Measurements from ENCODE around the gene OTOG.

The OTOG gene

GRCh38 chr11:17604201-17604914, 57.3 kb downstream of the OTOG start:
- Histone ChIP-seq H3K4me1 (ENCODE audit: low read length) (no peaks in the 10 kb centered on the region), H3K79me2 (ENCODE audit: low read length) (no peaks in the 10 kb centered on the region), H4K20me1 (ENCODE audit: insufficient read depth, low read length) (no peaks in the 10 kb centered on the region), H3K27ac (ENCODE audit: low read length) (no peak overlapping the region), H3K4me3 (ENCODE audit: low read length) (no peak overlapping the region), H3K9me3 (replicated peaks; ENCODE audit: insufficient read depth, low read length) (no peaks in the 10 kb centered on the region), H2AFZ (ENCODE audit: low read length) (no peak overlapping the region), H3F3A (ENCODE audit: insufficient read depth, low read length) (no peaks in the 10 kb centered on the region), H3K36me3 (replicated peaks; ENCODE audit: insufficient read depth, low read length) (no peaks in the 10 kb centered on the region), H3K4me2 (ENCODE audit: low read depth, low read length) (no peak overlapping the region), H3K9ac (ENCODE audit: low read length) (no peak overlapping the region), H3K27me3 (replicated peaks; ENCODE audit: insufficient read depth, low read length) (peaks cover 7% of the 10 kb centered on the region; the same call in 1 of the 2 replicates), H3K9me2 (replicated peaks; ENCODE audit: insufficient read depth, low read length) (no peaks in the 10 kb centered on the region)
- TF ChIP-seq CTCF (IDR thresholded peaks at IDR 0.05; ENCODE audit: low read length) (no peak), EZH2phosphoT487 (IDR thresholded peaks at IDR 0.05; ENCODE audit: low read length) (no peak), EZH2 (optimal IDR thresholded peaks at IDR 0.05; ENCODE audit: low read depth, low read length) (no peak)
- DNase-seq: no peak

GRCh38 chr11:17604915-17605233, 57.8 kb downstream of the OTOG start:
- no peak for DNase-seq
- TF ChIP-seq EZH2phosphoT487 (IDR thresholded peaks at IDR 0.05; ENCODE audit: low read length) (no peak), EZH2 (optimal IDR thresholded peaks at IDR 0.05; ENCODE audit: low read depth, low read length) (no peak), CTCF (IDR thresholded peaks at IDR 0.05; ENCODE audit: low read length) (no peak)
- Histone ChIP-seq H3K4me2 (ENCODE audit: low read depth, low read length) (no peak overlapping the region), H3F3A (ENCODE audit: insufficient read depth, low read length) (no peaks in the 10 kb centered on the region), H3K27ac (ENCODE audit: low read length) (no peak overlapping the region), H3K36me3 (replicated peaks; ENCODE audit: insufficient read depth, low read length) (no peaks in the 10 kb centered on the region), H3K4me3 (ENCODE audit: low read length) (no peak overlapping the region), H3K79me2 (ENCODE audit: low read length) (no peaks in the 10 kb centered on the region), H3K27me3 (replicated peaks; ENCODE audit: insufficient read depth, low read length) (peaks cover 7% of the 10 kb centered on the region; the same call in 1 of the 2 replicates), H4K20me1 (ENCODE audit: insufficient read depth, low read length) (no peaks in the 10 kb centered on the region), H3K4me1 (ENCODE audit: low read length) (no peaks in the 10 kb centered on the region), H3K9me3 (replicated peaks; ENCODE audit: insufficient read depth, low read length) (no peaks in the 10 kb centered on the region), H2AFZ (ENCODE audit: low read length) (no peak overlapping the region), H3K9me2 (replicated peaks; ENCODE audit: insufficient read depth, low read length) (no peaks in the 10 kb centered on the region), H3K9ac (ENCODE audit: low read length) (no peak overlapping the region)

GRCh38 chr11:17605651-17606122, 58.6 kb downstream of the OTOG start:
- H3K9ac ChIP-seq (ENCODE audit: low read length): no peak overlapping the region
- no peak overlapping the region for H3K4me3 ChIP-seq (ENCODE audit: low read length)
- H4K20me1 ChIP-seq (ENCODE audit: insufficient read depth, low read length): no peaks in the 10 kb centered on the region
- no peak overlapping the region for H3K27ac ChIP-seq (ENCODE audit: low read length)
- TF ChIP-seq EZH2phosphoT487 (IDR thresholded peaks at IDR 0.05; ENCODE audit: low read length) (no peak), CTCF (IDR thresholded peaks at IDR 0.05; ENCODE audit: low read length) (no peak), EZH2 (optimal IDR thresholded peaks at IDR 0.05; ENCODE audit: low read depth, low read length) (no peak)
- H3F3A ChIP-seq (ENCODE audit: insufficient read depth, low read length): no peaks in the 10 kb centered on the region
- H3K36me3 ChIP-seq (replicated peaks; ENCODE audit: insufficient read depth, low read length): no peaks in the 10 kb centered on the region
- no peaks in the 10 kb centered on the region for H3K9me2 ChIP-seq (replicated peaks; ENCODE audit: insufficient read depth, low read length)
- DNase-seq: no peak
- H3K9me3 ChIP-seq (replicated peaks; ENCODE audit: insufficient read depth, low read length): no peaks in the 10 kb centered on the region
- H3K79me2 ChIP-seq (ENCODE audit: low read length): no peaks in the 10 kb centered on the region
- no peak overlapping the region for H3K4me2 ChIP-seq (ENCODE audit: low read depth, low read length)
- H2AFZ ChIP-seq (ENCODE audit: low read length): no peak overlapping the region
- H3K27me3 ChIP-seq (replicated peaks; ENCODE audit: insufficient read depth, low read length): peaks cover 7% of the 10 kb centered on the region; the same call in 1 of the 2 replicates
- H3K4me1 ChIP-seq (ENCODE audit: low read length): no peaks in the 10 kb centered on the region
